Muscle layer of colon (tissue), 2 donors: ENCODE results near the gene SP100.
A peak's percentile ranks its signal among the peaks of the same experiment; 100 is the strongest.
"Not testable (repeated sequence)": the region's sequence is repeated elsewhere in the genome, so short reads cannot be mapped to it uniquely, and the experiment has no call there.

ENCODE experiments used
- H3K27ac ChIP-seq: one replicate; pipeline ENCODE4 v1.7.0; 2013; ENCODE audit warnings: low read depth, mild to moderate bottlenecking, low read length, moderate library complexity
- H3K27me3 ChIP-seq, 2 donors: one replicate each; pipeline ENCODE4 v1.7.0; 2013; ENCODE audit warnings: low read length in 2 of 2, mild to moderate bottlenecking in 2 of 2; ENCODE audit not compliant: insufficient read depth in 2 of 2, control insufficient read depth in 1 of 2
- H3K36me3 ChIP-seq: one replicate; pipeline ENCODE4 v1.7.0; 2013; ENCODE audit warnings: mild to moderate bottlenecking, low read length; ENCODE audit not compliant: insufficient read depth
- H3K4me1 ChIP-seq: one replicate; pipeline ENCODE4 v1.7.0; 2013; ENCODE audit warnings: mild to moderate bottlenecking, low read length; ENCODE audit not compliant: insufficient read depth
- H3K4me3 ChIP-seq, 2 donors: one replicate each; pipeline ENCODE4 v1.7.0; 2013; ENCODE audit warnings: low read length in 2 of 2, low read depth in 1 of 2, mild to moderate bottlenecking in 1 of 2, moderate library complexity in 1 of 2
- H3K9ac ChIP-seq: one replicate; pipeline ENCODE4 v1.7.0; 2013; ENCODE audit warnings: low read length
- H3K9me3 ChIP-seq: one replicate; pipeline ENCODE4 v1.7.0; 2013; ENCODE audit warnings: mild to moderate bottlenecking, low read length
- donor health status: abdominal sarcoma.
- donor health status: Adenocarcinoma of cecum.

The SP100 gene

GRCh38 chr2:230416061-230416721, at the start of gene SP100:
Gene SP100 (plus strand): TSS chr2:230416201. CDS start chr2:230416297, 96 bp downstream.
- peaks cover 37% of the 10 kb centered on the region for H3K4me1 ChIP-seq
- peak within 1 kb of the TSS; percentile 78 for H3K27ac ChIP-seq
- no peaks in the 10 kb centered on the region for H3K9me3 ChIP-seq
- peaks cover 3% of the 10 kb centered on the region for H3K36me3 ChIP-seq
- no peaks in the 10 kb centered on the region for H3K27me3 ChIP-seq
- peak within 1 kb of the TSS; percentile 91 for H3K9ac ChIP-seq
- peak within 1 kb of the TSS; percentile 38 to 90 for H3K4me3 ChIP-seq

DNA sequence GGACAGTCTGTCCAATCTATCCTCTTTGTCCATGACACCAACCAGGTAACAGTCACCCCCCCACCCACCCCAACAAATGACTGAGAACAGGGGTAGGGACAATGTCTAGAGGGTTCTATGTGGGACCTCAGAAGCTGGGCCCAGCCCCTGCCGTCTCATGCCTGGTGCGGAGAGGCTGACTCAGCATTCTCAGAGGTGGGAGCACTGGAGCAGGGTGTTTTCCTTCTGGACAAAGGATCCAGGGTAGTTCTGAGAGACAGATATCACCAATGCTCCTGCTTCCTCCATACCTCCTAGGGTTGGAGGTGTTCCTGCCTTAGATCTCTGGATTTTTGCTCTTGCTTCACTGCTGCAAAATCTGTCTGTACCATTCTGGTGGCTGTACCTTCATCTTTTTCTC, 33.9 kb upstream of the SP100 start:
- Histone ChIP-seq H3K27me3 (no peaks in the 10 kb centered on the region), H3K4me3 (no peak overlapping the region), H3K4me1 (no peaks in the 10 kb centered on the region), H3K36me3 (peaks cover 17% of the 10 kb centered on the region), H3K9me3 (no peaks in the 10 kb centered on the region), H3K9ac (no peak overlapping the region), H3K27ac (no peak overlapping the region)

- no peak overlapping the region for H3K9ac ChIP-seq
- no peaks in the 10 kb centered on the region for H3K4me1 ChIP-seq
- H3K27me3 ChIP-seq, result no peaks in the 10 kb centered on the region
- no peak overlapping the region for H3K4me3 ChIP-seq
- H3K36me3 ChIP-seq, result peaks cover 19% of the 10 kb centered on the region
- no peaks in the 10 kb centered on the region for H3K9me3 ChIP-seq
- no peak overlapping the region for H3K27ac ChIP-seq
Measured at GRCh38 chr2:230383453-230383852, 32.5 kb upstream of the SP100 start.

GRCh38 chr2:230384986-230385385, 31.0 kb upstream of the SP100 start:
- H3K9ac ChIP-seq, result no peak overlapping the region
- H3K4me1 ChIP-seq, result no peaks in the 10 kb centered on the region
- H3K4me3 ChIP-seq, result no peak overlapping the region
- no peaks in the 10 kb centered on the region for H3K9me3 ChIP-seq
- H3K27me3 ChIP-seq, result no peaks in the 10 kb centered on the region
- peaks cover 31% of the 10 kb centered on the region for H3K36me3 ChIP-seq
- no peak overlapping the region for H3K27ac ChIP-seq

GRCh38 chr2:230394301-230394700, 21.7 kb upstream of the SP100 start:
- Histone ChIP-seq H3K4me3 (no peak overlapping the region), H3K9me3 (no peaks in the 10 kb centered on the region), H3K36me3 (peaks cover 12% of the 10 kb centered on the region)

GRCh38 chr2:230398698-230399097, 17.3 kb upstream of the SP100 start:
- not testable (repeated sequence) for H3K4me3 ChIP-seq, H3K27me3 ChIP-seq, H3K36me3 ChIP-seq, H3K9me3 ChIP-seq, H3K27ac ChIP-seq, H3K4me1 ChIP-seq, H3K9ac ChIP-seq

More at GRCh38 chr2:230394301-230394700, 21.7 kb upstream of the SP100 start:
- H3K27ac ChIP-seq, result no peak overlapping the region
- no peaks in the 10 kb centered on the region for H3K4me1 ChIP-seq
- H3K9ac ChIP-seq, result no peak overlapping the region
- no peaks in the 10 kb centered on the region for H3K27me3 ChIP-seq

- Histone ChIP-seq H3K9me3 (no peaks in the 10 kb centered on the region), H3K4me1 (no peaks in the 10 kb centered on the region), H3K4me3 (no peak overlapping the region), H3K9ac (no peak overlapping the region), H3K27me3 (no peaks in the 10 kb centered on the region), H3K36me3 (no peaks in the 10 kb centered on the region), H3K27ac (no peak overlapping the region)
Measured at GRCh38 chr2:230400041-230400440, 16.0 kb upstream of the SP100 start.

DNA sequence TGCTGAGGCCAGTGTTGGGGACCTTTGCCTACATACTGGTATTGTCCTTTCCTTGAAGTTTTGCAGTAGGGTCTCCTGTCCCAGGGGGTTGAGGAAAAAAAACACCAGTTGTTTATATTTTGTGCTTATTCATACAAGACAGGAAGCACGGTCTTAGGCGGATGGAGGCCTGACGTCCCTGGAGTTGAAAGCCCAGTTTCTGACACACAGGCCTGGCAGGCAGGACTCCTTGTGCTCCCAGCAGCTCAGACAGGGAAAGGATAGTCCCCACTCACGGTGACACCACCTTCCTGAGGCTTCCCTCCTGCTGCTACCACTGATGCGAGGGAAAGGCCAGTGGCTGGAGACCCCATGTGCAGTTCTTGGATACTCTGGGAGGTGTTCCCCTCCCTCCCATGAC, 15.5 kb upstream of the SP100 start:
- Histone ChIP-seq H3K27ac (no peak overlapping the region), H3K9me3 (no peaks in the 10 kb centered on the region), H3K36me3 (no peaks in the 10 kb centered on the region)

DNA sequence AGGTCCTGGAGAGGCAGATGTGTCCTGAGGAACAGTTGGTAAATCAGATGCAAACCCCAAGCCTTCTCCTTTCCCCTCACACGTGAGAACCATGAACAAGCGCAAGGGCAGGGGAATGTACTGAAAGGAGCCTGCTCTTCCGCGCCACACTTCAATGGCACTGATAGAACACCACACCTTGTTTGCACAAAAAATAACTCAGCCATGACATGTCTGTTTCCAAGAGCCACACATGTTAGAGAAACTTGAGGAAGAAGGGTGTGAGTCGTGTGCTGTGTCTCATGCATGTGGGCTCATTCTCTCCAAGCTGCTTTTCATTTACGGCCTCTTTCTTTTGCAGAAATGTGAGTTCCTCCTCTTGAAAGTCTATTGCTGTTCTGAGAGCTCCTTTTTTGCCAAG, 15.0 kb upstream of the SP100 start:
- H3K36me3 ChIP-seq, result not testable (repeated sequence)

More for the DNA sequence above, 15.5 kb upstream of the SP100 start:
- Histone ChIP-seq H3K4me3 (no peak overlapping the region), H3K9ac (no peak overlapping the region), H3K27me3 (no peaks in the 10 kb centered on the region), H3K4me1 (no peaks in the 10 kb centered on the region)

GRCh38 chr2:230403746-230404145, 12.3 kb upstream of the SP100 start:
- Histone ChIP-seq H3K4me1 (no peaks in the 10 kb centered on the region), H3K4me3 (no peak overlapping the region), H3K9me3 (no peaks in the 10 kb centered on the region), H3K27ac (no peak overlapping the region), H3K9ac (no peak overlapping the region), H3K27me3 (no peaks in the 10 kb centered on the region), H3K36me3 (no peaks in the 10 kb centered on the region)

More for the DNA sequence above, 15.0 kb upstream of the SP100 start:
- H3K4me1 ChIP-seq, H3K4me3 ChIP-seq, H3K27ac ChIP-seq, H3K9me3 ChIP-seq, H3K9ac ChIP-seq, H3K27me3 ChIP-seq: not testable (repeated sequence)

- Histone ChIP-seq H3K4me3 (no peak overlapping the region), H3K27me3 (no peaks in the 10 kb centered on the region), H3K9ac (no peak overlapping the region)
Measured at GRCh38 chr2:230405824-230406223, 10.2 kb upstream of the SP100 start.

DNA sequence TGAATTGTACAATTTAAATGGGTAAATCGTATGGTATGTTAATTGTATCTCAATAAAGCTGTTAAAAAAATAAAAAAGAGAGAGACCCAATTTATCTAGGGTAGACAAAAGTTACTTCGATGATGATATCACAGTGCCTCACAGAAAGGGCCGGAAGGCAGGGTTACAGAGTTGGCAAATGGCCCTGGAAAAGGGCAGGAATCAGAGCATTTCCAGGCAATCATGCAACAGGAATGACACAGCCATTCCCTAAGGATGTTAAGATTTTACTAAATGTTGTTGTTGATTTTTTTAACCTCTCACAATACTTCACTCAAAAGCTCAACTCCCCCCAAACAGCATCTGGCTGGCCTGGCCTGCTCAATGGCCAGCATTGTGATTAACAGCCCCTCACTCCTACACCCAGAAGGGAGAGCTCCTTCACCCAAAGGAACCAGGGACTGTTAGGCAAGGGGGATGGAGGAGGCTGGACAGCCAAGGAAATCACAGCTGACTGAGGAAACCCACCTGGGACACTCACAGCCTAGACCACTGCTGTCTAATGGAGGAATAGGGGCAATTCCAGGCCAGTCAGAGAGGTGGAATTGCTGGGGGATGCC, 7.7 kb upstream of the SP100 start:
- Histone ChIP-seq H3K36me3 (no peaks in the 10 kb centered on the region), H3K27ac (no peak overlapping the region), H3K9ac (no peak overlapping the region), H3K4me3 (no peak overlapping the region), H3K27me3 (no peaks in the 10 kb centered on the region), H3K9me3 (no peaks in the 10 kb centered on the region), H3K4me1 (peaks cover 18% of the 10 kb centered on the region)

More at GRCh38 chr2:230405824-230406223, 10.2 kb upstream of the SP100 start:
- Histone ChIP-seq H3K9me3 (no peaks in the 10 kb centered on the region), H3K36me3 (no peaks in the 10 kb centered on the region), H3K27ac (no peak overlapping the region), H3K4me1 (peaks cover 5% of the 10 kb centered on the region)
